A172 (cell line): ENCODE measurements around the gene MUC20. TPM values are rescaled to one million over a fixed set of nuclear protein-coding genes. Genes with fewer than 3 reads are reported as not detected.
"Not testable (repeated sequence)": the region's sequence is repeated elsewhere in the genome, so short reads cannot be mapped to it uniquely, and the experiment has no call there.

Source experiments
- DNase-seq: peaks from one replicate; pipeline ENCODE4 v3.0.0-alpha.2; 2015; ENCODE audit warnings: low spot score
- total RNA-seq: library from RNA; depleted of rRNA; stranded (reverse); fragments of >200 nt; shearing (Covaris generic); gene quantifications from 2 replicates; pipeline ENCODE4 v1.2.3, GENCODE V29; 2014

The MUC20 gene
- total RNA-seq, 1 experiment from 2014 or later, result 0.05 TPM

DNA sequence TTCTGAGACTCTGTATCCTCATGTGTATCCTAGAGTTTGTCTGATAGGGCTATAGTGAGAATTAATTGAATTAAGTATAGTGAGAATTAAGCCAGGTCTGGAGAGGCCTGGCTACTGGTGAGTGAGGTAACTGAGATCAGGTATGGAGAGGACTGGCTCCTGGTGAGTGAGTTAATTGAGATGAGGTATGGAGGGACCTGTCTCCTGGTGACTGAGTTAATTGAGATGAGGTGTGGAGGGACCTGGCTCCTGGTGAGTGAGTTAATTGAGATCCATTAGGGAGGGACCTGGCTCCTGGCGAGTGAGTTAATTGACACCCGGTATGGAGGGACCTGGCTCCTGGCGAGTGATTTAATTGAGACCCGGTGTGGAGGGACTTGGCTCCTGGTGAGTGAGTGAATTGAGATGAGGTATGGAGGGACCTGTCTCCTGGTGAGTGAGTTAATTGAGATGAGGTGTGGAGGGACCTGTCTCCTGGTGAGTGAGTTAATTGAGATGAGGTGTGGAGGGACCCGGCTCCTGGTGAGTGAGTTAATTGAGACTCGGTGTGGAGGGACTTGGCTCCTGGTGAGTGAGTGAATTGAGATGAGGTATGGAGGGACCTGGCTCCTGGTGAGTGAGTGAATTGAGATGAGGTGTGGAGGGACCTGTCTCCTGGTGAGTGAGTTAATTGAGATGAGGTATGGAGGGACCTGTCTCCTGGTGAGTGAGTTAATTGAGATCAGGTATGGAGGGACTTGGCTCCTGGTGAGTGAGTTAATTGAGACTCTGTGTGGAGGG, 10.5 kb upstream of the MUC20 start:
- not testable (repeated sequence) for DNase-seq

DNA sequence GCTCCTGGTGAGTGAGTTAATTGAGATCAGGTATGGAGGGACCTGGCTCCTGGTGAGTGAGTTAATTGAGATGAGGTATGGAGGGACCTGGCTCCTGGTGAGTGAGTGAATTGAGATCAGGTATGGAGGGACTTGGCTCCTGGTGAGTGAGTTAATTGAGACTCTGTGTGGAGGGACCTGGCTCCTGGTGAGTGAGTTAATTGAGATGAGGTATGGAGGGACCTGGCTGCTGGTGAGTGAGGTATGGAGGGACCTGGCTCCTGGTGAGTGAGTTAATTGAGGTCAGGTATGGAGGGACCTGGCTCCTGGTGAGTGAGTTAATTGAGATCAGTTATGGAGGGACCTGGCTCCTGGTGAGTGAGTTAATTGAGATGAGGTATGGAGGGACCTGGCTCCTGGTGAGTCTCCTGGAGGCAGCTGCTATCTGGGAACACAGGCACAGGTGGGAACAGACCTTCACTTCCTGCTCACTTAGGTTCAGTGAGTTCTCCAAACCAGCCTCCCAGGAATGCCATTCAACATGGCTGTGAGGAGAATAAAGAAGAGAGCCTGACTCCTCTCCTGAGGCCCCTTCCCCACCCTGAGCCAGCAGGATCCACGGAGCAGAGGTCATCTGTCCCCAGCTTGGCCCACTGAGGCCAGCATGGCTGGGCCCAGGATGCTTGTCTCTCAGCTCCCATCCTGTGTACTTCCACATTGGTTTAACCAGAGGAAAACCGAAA, 9.5 kb upstream of the MUC20 start:
- DNase-seq, result not testable (repeated sequence)

DNA sequence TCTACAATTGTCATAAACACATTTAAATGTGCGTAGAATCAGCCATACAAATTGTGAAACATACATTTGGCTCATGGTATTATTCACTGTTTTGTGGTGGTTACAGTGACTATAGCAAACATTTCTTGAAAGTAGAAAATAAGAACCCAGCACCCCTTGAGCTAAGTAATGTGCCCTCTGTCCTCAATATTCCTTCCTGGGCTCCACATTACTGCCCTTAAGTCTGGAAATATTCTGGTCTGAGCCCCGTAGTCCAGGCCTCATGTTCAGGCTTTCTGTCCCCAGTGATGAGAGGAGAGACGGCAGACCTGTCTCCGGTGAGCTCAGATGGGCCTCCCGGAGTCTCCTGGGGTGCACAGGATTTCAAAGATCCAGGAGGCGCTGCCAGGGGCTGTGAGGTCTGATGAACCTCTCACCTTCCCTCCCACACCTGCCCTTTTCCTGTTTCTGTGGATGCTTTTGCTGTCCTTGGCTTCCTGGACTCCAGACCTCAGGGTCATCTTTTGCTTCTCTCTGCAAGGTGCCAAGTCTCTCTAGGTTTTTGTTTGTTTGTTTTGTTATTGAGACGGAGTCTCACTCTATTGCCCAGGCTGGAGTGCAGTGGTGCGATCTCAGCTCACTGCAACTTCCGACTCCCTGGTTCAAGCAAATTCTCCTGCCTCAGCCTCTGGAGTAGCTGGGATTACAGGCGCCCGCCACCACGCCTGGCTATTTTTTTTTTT, 8.8 kb upstream of the MUC20 start:
- DNase-seq, result no peak

DNA sequence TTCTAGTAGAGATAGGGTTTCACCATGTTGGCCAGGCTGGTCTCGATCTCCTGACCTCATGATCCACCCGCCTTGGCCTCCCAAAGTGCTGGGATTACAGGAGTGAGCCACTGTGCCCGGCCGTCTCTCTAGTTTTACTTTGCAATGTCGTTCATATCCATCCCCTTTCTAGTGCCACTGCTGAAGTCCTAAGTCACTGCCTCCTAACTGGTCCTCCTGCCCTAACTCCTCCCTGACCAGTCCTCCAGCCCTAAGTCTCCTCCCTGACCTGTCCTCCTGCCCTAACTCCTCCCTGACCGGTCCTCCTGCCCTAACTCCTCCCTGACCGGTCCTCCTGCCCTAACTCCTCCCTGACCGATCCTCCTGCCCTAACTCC, 8.3 kb upstream of the MUC20 start:
- not testable (repeated sequence) for DNase-seq

DNA sequence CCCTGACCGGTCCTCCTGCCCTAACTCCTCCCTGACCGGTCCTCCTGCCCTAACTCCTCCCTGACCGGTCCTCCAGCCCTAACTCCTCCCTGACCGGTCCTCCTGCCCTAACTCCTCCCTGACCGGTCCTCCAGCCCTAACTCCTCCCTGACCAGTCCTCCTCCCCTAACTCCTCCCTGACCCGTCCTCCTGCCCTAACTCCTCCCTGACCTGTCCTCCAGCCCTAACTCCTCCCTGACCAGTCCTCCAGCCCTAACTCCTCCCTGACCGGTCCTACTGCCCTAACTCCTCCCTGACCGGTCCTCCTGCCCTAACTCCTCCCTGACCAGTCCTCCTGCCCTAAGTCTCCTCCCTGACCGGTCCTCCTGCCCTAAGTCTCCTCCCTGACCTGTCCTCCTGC, 7.6 kb upstream of the MUC20 start:
- not testable (repeated sequence) for DNase-seq

DNA sequence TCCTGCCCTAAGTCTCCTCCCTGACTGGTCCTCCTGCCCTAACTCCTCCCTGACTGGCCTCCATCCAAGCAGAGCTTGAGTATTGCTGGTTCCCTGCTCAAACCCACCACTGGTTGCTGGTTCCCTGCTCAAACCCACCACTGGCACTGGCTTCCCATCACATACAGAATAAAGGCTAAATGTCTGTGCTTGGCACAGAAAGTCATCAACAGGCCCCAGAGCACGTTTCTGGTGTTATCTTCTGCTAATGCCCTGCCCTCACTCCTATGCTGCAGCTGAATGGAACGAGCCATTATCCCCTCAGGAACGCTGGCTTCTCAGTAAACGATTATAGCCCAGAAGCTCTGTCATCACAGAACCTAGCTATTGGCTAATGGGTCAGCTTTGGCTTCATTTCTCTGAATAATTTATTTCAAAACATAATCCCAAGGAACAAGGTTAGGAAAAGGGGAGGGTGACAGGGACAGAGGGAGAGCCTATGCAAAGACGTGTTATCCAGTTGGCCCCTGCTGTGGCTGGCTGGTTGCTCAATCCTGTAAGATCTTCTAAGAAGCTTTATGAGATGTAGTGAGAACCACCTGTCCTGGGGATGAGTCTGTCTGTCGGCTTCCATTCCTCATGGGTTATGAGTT, 6.3 kb upstream of the MUC20 start:
- no peak for DNase-seq

DNA sequence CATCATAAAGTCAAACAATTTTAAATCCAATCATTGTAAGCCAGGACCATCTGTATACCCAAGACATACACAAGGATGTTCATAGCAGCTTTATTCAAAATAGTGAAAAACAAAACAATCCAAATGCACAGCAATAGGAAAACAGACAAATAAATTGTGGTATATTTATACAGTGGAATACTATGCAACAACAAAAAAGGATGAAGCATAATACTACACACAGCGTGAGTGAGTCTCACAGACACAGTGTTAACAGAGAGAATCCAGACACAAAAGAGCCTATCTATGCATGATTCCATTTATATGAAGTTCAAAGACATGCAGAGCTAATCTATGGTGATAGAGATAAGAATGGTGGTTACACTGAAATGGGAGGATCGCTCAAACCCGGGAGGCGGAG, 5.6 kb upstream of the MUC20 start:
- DNase-seq, result no peak

DNA sequence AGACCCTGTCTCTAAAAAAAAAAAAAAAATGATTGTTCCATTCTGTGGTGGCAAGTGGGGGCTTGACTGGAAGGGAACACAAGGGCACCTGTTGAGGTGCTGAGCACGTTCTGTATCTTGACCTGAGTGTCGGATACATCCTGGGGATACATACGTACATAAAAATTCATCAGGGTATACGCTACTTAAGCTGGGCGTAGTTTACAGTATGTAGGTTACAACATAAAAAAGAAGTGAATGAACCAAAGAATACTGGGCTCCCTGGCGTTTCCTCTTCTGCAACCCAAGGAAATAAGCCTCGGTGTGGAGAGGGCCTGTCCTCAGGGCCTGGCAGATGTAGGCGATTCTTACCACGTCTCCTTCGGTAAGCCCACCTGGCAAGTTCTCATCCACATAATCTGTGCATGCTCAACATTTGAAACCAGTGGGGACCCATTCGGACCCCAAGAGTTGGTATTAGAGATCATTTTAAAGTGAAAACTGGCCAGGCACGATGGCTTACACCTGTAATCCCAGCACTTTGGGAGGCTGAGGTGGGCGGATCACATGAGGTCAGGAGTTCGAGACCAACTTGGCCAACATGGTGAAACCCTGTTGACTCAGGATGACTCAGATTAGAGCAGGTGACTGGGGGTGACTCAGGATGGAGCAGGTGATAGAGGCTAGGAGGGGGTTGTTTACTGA, 5.1 kb upstream of the MUC20 start:
- peak; percentile 55 for DNase-seq

DNA sequence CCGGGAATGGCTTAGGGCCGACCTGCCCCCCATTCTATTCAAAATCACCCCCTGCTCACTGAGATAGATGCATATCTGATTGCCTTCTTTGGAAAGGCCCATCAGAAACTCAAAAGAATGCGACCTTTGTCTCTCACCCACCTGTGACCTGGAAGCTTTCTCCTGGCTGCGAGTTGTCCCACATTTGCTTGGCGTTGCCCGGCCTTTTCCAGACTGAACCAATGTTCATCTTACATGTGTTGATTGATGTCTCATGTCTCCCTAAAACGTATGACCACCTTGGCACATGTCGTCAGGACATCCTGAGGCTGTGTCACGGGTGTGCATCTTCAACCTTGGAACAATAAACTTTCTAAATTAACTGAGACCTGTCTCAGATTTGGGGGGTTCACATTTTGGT, 3.4 kb upstream of the MUC20 start:
- no peak for DNase-seq

DNA sequence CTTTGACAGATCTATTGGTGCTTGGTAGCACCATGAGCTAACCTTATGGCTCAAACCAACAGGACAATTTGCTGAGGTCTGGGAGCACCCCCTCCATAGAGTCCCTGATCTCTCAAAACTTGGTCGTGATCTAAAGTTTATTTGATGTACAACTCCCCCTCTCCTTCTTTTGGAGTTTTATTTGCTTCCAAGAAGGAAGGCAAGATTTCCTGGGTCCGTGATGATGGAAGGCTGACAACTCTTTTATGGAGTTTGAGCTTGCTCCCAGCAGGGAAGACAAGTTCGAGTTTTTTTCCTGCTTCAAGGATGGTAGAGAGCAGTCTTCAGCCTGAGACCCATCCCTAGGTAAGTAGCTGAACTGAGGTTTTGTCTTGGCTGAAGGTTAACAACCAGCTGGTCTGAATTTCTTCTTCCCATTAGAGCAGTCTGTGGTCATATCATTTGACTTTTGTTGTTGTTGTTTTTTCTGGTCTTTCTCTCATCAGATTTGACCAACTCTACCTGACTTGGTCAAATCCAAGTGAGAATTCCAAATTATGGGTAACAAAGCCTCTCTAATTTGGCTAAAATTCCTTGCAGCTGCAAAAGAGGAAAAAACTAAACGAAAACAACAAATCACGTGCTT, 2.8 kb upstream of the MUC20 start:
- no peak for DNase-seq

DNA sequence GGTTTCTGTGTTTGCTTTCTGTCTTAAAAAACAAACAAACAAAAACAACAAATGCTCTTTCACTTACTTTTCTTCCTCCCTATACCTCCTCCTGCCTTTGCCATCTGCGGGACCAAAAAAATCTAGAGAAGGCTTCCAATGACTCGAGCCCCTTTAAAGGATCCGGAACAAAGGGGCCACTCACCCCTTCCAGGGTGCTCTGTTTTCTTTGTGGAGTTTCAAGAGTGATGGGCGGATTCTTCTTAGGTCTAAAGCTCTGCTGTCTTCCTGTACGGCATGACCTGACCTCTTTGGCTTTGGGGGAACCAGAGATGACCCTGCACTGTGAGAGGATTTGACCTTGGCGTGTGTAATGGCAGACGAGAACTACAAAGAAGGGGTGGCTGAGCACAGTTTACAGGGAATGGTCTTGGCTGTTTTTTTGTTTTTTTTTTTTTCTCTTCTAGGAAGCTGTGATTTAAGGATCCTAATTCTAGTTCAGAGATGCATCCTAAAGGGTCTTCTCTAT, 2.2 kb upstream of the MUC20 start:
- no peak for DNase-seq

DNA sequence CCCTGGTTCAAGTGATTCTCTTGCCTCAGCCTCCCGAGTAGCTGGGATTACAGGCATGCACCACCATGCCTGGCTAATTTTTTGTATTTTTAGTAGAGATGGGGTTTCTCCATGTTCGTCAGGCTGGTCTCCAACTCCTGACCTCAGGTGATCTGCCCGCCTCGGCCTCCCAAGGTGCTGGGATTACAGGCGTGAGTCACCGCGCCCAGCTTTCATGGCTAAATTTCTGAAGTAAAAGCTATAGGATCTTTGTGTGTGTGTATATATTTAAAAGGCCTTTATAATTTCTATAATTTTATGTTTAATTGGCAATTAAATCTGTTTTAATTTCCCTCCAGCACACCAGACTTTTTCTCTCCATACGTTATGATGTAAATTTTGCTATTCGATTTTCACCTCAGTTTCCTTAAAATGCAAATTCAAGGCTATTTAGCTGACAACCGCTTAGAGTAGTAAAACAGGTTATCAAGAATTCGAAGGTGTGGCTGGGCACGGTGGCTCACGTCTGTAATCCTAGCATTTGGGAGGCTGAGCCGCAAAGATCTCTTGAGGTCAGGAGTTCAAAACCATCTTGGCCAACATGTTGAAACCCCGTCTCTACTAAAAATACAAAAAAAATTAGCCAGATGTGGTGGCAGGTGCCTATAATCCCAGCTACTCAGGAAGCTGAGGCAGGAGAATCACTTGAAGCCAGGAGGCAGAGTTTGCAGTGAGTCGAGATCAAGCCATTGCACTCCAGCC, 1.1 kb upstream of the MUC20 start:
- not testable (repeated sequence) for DNase-seq

DNA sequence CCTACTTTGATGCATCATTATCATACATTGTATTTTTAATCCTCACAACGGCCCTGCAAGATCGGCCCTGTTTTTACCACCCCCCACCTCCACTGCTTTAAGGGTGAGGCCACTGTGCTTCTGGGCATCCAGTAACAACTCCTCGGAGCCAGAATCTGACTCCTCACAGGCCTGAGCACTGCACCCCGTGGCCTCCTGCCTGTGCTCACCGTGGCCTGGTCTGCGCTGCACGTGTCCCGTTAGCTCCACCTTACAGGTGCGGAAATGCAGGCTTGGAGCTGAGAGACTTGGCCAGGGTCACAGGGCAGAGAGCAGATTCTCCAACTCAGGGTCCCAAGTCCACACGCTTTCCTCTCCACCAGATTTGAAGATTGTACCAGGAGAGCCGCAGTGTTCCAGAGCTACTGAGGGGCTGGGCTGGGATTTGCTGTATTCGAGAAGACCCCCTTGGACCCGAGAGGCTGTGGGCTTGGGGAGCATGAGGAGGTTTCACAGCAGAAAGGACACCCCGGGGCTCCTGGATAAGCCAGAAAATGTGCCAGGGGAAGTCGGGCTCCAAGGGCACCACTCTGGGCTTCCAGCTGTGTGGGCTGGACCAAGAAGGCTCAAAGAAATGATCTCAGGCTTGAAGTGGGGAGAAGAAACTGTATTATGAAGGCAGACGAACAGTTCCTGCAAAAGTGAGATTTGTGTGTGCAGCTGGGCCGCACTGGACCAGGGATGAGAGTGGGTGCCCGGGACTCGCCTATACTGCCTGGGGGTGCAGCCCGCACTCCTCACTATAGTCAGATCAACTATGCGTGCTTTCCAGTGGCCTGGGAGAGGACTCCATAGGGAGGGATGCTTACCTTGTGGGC, 1.6 kb downstream of the MUC20 start:
- DNase-seq, result not testable (repeated sequence)

DNA sequence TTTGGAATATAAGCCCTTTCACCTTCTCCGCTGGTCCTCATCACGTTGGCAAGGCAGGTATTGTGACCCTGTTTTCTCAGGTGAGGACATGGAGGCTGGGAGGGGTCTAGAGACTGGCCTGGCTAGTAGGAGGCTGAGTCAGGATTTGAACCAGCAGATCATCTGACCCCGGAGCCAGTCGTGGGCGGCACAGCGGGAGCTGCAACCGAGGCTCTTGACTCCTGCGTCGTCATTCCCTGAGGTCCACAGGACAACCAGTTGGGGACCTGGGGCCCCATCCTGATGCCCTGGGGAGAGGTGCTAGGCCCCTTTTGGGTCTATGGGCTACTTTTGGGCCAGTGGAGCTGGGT, 2.2 kb downstream of the MUC20 start:
- DNase-seq, result not testable (repeated sequence)

DNA sequence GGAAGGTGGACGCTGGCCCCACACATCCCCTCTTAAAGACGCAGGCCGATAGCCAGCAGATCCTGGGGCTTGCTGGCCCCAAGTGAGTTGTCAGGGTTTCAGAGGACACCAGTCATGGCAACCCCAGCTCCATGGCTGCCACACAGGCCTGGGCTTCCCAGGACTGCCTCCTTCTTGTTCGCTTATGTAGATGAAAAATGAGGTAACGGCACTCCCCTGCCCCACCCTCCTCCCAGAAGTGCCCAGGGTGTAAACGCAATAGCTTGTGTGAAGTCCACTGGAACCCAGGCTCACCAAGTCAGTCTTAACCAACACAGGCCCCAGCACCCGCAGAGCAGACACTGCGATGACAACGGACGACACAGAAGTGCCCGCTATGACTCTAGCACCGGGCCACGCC, 3.6 kb downstream of the MUC20 start:
- not testable (repeated sequence) for DNase-seq

DNA sequence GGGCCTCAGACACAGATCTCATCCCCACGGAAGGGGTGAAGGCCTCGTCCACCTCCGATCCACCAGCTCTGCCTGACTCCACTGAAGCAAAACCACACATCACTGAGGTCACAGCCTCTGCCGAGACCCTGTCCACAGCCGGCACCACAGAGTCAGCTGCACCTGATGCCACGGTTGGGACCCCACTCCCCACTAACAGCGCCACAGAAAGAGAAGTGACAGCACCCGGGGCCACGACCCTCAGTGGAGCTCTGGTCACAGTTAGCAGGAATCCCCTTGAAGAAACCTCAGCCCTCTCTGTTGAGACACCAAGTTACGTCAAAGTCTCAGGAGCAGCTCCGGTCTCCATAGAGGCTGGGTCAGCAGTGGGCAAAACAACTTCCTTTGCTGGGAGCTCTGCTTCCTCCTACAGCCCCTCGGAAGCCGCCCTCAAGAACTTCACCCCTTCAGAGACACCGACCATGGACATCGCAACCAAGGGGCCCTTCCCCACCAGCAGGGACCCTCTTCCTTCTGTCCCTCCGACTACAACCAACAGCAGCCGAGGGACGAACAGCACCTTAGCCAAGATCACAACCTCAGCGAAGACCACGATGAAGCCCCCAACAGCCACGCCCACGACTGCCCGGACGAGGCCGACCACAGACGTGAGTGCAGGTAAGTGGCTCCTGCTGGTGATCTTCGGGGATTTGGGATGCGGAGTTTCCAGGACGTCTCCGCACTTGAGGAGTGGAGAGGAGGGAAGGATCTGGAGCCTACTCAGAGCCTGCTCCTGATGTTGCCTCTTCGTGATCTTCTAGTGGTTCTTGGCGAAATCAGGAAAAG, 5.3 kb downstream of the MUC20 start:
- DNase-seq, result not testable (repeated sequence)

DNA sequence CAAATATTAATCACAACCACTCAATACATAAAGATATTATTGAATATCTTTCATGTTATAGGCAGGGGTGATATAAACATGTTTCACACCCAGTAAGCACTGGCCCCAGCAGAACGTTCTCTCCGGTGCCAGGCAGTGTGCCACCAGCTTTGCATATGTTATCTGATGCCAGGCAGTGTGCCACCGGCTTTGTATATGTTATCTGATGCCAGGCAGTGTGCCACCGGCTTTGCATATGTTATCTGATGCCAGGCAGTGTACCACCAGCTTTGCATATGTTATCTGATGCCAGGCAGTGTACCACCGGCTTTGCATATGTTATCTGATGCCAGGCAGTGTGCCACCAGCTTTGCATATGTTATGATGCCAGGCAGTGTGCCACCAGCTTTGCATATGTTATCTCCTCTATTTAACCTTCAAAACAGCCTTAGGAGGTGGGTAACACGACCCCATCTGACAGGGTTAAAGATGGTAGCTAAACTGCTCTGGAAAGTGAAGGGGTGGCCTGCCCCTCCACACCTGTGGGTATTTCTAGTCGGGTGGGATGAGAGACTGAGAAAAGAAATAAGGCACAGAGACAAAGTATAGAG, 6.9 kb downstream of the MUC20 start:
- DNase-seq, result no peak

DNA sequence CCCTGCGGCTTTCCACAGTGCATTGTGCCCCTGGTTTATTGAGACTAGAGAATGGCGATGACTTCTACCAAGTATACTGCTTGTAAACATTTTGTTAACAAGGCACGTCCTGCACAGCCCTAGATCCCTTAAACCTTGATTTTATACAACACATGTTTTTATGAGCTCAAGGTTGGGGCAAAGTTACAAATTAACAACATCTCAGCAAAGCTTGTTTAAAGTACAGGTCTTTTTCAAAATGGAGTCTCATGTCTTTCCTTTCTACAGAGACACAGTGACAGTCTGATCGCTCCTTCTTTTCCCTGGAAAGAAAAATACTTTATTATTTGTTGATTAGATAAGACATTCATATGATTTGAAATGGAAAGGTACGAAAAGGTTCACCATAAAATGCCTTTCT, 8.0 kb downstream of the MUC20 start:
- DNase-seq, result not testable (repeated sequence)
